Activated naive CD8-positive, alpha-beta T cell treated with anti-CD3 and anti-CD28 coated beads for 36 hours (primary cell): Measurements from ENCODE around the gene MKNK1. TPM values are rescaled to one million over a fixed set of nuclear protein-coding genes. Genes with fewer than 3 reads are reported as not detected.

Experiments
- DNase-seq: peaks from one replicate; pipeline ENCODE4 v3.0.0; 2021
- H3K27ac Mint-ChIP-seq: one replicate; pipeline ENCODE4 v1.8.0; 2022; ENCODE audit warnings: mild to moderate bottlenecking, moderate library complexity, mixed read lengths
- H3K27me3 Mint-ChIP-seq: one replicate; pipeline ENCODE4 v1.8.0; 2022; ENCODE audit warnings: mild to moderate bottlenecking, mixed read lengths
- H3K36me3 Mint-ChIP-seq: one replicate; pipeline ENCODE4 v1.8.0; 2021; ENCODE audit warnings: mild to moderate bottlenecking, mixed read lengths
- H3K4me1 Mint-ChIP-seq: one replicate; pipeline ENCODE4 v1.8.0; 2021; ENCODE audit warnings: mixed read lengths
- H3K4me3 Mint-ChIP-seq: one replicate; pipeline ENCODE4 v1.8.0; 2022; ENCODE audit warnings: mild to moderate bottlenecking, moderate library complexity, mixed read lengths
- H3K9me3 Mint-ChIP-seq: one replicate; pipeline ENCODE4 v1.8.0; 2022; ENCODE audit warnings: mixed read lengths
- total RNA-seq, 2 experiments: library from RNA; stranded (reverse); gene quantifications; one replicate each; pipeline ENCODE4 v1.2.3, GENCODE V29; 2021

The MKNK1 gene
- total RNA-seq, 2 experiments from 2014 or later, result 23.0 to 23.4 TPM

DNA sequence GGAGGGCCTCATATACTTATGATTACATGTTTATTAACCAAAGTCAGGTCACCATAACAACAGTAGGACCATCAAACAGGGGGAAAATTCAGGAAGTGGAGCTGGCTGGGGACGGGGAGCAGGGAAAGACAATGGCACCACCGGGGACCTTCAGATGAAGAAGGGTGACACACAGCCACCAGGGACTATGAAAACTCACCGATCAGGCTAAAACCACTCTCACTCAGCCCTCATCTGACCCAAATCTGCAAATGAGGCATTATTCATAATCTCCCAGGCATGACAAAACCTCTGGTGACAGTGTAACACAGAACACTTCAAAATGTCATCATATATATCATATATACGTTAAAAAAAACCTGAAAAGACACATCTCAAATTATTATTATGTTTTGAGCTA is 11.2 kb downstream of the MKNK1 start:
- Mint-ChIP-seq H3K27ac (no peak overlapping the region), H3K9me3 (peaks cover 3% of the 10 kb centered on the region), H3K27me3 (no peaks in the 10 kb centered on the region), H3K4me1 (peaks cover 11% of the 10 kb centered on the region), H3K4me3 (no peak overlapping the region), H3K36me3 (peaks cover 43% of the 10 kb centered on the region)
- no peak for DNase-seq

DNA sequence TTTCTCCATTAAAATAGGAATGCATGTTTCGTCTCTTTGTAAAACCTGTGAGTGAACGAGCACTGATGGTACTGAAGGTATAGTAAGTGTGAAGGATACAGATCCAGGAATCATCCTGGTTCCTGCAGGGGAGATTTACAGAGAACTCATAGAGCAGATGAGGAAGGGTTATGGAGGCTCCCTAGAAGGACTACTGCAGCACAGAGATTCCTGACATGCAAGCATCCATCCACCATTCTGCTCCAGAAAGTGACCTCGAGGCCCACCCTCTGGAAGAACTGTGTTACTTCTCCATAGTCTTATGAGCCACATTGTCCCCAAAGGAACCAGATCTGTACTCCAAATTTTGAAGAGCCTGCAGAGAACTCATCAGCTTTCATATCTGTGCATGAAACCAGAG is 14.5 kb downstream of the MKNK1 start:
- Mint-ChIP-seq H3K36me3 (peaks cover 39% of the 10 kb centered on the region), H3K4me3 (no peak overlapping the region), H3K27ac (no peak overlapping the region), H3K4me1 (no peaks in the 10 kb centered on the region), H3K27me3 (no peaks in the 10 kb centered on the region), H3K9me3 (peaks cover 3% of the 10 kb centered on the region)
- no peak for DNase-seq

DNA sequence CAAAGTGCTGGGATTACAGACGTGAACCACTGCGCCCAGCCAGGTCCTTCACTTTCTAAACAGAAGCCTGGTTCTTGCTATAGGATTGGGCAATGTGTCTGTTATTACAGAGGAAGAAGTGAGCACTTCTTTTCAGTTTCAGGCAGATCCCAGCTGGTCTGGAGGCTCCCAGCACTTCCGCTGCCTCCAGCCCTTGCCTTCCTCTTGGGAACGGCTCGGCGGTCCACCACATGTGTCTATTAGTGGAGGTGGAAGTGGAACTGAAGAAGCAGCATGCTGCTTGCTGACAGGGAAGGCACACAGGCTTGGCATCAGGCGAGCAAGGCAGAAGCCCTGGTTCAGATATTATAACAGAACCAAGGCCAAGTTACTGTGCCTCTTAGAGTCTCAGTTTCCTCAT is 17.0 kb downstream of the MKNK1 start:
- Mint-ChIP-seq H3K27me3 (no peaks in the 10 kb centered on the region), H3K27ac (no peak overlapping the region), H3K36me3 (peaks cover 36% of the 10 kb centered on the region), H3K9me3 (peaks cover 3% of the 10 kb centered on the region), H3K4me3 (no peak overlapping the region), H3K4me1 (peaks cover 5% of the 10 kb centered on the region)
- no peak for DNase-seq

DNA sequence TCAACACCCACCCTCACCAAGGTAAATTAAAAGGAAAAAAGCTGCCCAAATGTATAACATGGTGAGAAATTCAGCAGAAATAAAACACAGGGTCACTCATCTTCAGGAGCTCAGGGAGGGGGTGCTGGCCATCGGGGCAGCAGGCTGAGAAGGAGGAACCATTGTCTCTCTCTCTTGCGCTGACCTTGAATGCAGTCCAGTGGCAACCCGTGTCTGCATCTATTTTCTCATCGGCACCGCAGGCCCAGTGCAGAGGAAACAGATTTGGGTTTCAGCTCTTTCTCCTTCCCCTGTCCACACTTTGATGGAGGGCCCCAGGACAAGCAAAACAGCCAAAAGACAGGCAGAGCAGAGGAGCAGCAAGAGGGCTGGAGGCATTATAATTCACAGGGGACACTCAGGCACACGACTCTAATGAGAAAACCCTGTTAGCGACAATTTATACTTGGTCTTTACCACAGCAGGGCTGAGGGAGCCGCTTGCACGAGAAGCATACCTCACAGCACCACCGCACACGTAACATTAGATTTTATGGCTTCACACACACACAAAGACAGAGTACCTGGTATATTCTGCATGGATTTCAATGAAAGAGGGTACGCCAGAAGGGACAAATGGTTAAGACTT is 18.6 kb downstream of the MKNK1 start:
- H3K27ac Mint-ChIP-seq, result no peak overlapping the region
- DNase-seq, result no peak
- H3K9me3 Mint-ChIP-seq, result peaks cover 3% of the 10 kb centered on the region
- H3K36me3 Mint-ChIP-seq, result peaks cover 41% of the 10 kb centered on the region
- H3K4me3 Mint-ChIP-seq, result no peak overlapping the region
- peaks cover 18% of the 10 kb centered on the region for H3K4me1 Mint-ChIP-seq
- no peaks in the 10 kb centered on the region for H3K27me3 Mint-ChIP-seq

DNA sequence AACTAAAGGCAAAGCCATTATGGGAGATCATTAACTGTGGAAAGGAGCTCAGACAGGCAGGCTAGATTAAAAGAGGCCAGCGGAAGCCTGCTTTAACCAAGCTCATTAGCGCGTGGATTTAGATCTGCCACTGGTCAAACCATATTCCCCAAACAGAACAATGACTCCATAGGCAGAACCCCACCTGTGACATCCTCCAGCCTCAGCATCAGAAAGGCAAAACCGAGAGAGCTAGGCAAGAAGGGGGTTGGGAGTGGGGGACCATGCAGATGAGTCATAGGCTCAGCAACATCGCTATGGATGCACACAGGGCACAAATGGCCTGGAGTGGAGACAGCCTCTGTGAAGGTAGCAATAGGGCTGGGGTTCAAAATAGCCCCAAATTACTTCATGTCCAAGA is 20.6 kb downstream of the MKNK1 start:
- Mint-ChIP-seq H3K27me3 (no peaks in the 10 kb centered on the region), H3K36me3 (peaks cover 29% of the 10 kb centered on the region), H3K9me3 (no peaks in the 10 kb centered on the region), H3K4me3 (no peak overlapping the region), H3K4me1 (peaks cover 19% of the 10 kb centered on the region), H3K27ac (no peak overlapping the region)
- no peak for DNase-seq

DNA sequence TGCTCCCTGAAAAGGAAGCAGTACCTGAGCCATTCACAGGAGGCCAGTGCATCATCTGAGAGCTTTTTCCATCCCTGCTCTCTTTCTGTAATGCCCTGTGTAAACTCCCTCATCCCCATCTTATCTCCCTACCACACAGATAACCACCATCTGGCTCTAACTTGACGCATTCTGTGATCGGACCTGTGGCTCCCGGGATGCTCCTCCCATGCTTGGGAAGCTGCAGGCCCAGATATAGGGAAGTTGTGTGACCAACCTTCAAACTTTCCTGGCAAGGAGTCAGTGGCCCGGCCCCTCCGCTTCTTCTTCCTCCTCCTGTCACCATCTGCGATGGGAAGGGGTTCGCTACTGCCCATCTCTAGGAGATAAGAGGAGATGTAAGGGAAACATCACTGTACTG is 21.1 kb downstream of the MKNK1 start:
- Mint-ChIP-seq H3K4me3 (no peak overlapping the region), H3K4me1 (peaks cover 19% of the 10 kb centered on the region), H3K9me3 (no peaks in the 10 kb centered on the region), H3K27me3 (no peaks in the 10 kb centered on the region), H3K36me3 (peaks cover 29% of the 10 kb centered on the region), H3K27ac (no peak overlapping the region)
- no peak for DNase-seq

DNA sequence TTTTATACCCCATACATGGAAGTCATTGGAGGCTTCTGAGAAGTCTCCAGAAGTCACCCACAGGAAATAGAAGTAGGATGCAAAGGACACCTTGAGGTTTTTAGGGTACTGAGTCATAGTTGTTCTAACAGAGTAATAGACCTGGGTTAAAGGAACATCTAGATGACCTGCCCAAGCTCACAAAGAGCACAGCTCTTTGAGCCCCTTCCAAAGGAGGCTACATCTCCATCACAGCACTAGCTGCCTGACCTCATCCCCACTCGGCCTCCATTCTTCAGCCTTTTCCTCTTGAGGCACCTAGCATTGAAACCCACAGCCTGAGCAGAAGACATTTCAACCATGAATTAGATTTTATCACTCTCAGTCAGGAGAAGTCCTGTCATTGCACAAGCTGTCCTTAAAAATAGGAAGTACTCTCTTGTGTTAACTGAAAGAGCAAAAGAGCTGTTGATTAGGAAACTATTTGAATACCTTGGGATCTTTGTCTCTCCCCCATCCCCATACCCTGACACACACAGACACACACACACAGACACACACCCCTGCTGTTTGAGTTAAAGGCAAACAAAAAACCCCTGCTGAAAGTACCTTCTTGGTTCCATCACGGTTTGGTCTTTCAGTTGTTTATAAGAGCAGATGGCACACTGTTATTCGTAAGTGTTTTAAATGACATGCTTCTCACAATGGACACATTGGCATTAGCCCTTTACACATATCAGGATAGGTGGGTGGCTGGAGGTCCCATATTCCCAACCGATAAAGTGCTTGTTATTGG is 22.2 kb downstream of the MKNK1 start:
- H3K36me3 Mint-ChIP-seq, result peaks cover 27% of the 10 kb centered on the region
- peaks cover 19% of the 10 kb centered on the region for H3K4me1 Mint-ChIP-seq
- no peaks in the 10 kb centered on the region for H3K27me3 Mint-ChIP-seq

DNA sequence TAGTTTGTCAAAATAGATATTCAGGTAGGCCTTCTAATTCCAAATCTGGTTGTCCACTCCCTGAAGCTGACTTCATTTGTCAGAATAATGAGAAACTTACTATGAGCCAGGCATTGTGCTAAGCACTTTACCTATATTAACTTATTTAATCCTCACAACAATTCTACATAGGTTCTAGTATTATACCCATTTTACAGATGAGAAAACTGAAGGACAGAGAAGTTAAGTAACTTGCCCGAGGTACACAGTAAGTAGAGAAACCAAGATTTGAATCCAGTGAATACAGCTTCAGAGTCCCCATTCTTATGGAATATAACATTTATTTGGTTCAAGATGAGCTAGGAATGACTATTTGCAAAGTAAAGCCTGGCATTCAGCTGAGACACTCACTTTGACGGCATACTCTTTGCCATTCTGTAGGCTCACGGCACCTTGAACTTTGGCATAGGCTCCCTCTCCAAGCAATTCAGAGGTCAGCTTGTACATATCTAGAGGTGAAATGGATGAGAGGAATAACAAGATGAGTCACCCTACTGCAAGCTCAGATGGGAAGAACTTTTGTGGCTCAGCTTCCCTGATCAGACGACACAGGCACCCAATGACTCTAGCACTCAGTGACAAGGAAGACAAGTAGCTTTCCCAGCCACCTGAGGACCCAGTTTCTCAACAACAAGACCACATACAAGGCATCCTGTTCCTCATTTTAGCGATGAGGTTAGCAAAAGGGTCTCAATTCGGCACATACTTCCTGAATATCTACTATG is 23.7 kb downstream of the MKNK1 start:
- Mint-ChIP-seq H3K4me1 (peaks cover 19% of the 10 kb centered on the region), H3K4me3 (no peak overlapping the region), H3K27me3 (no peaks in the 10 kb centered on the region), H3K27ac (no peak overlapping the region), H3K36me3 (peaks cover 27% of the 10 kb centered on the region), H3K9me3 (no peaks in the 10 kb centered on the region)
- no peak for DNase-seq

More for the DNA sequence above, 22.2 kb downstream of the MKNK1 start:
- Mint-ChIP-seq H3K9me3 (no peaks in the 10 kb centered on the region), H3K4me3 (peak overlapping the region; percentile 54), H3K27ac (peak overlapping the region; percentile 85)
- DNase-seq, result no peak

DNA sequence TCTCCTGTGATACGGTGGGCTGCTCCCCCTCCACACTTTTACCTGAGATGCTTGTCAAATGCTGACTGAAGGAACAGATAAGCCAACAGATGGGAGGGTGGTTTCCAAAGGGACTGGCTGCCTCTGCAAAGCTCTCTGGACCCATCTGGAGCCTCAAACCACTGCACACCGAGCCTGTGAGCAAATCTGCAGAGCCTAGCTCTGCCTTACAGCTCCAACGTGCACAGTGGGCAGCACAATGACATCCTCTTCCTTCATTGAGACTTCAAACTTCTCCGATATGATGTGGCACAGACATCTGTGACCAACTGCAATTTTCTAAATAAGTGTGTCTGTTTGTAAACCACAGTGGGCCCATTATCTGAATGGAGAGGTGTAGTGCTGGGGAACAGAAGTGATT is 26.4 kb downstream of the MKNK1 start:
- peaks cover 19% of the 10 kb centered on the region for H3K4me1 Mint-ChIP-seq
- H3K36me3 Mint-ChIP-seq, result peaks cover 17% of the 10 kb centered on the region
- H3K27ac Mint-ChIP-seq, result no peak overlapping the region
- no peaks in the 10 kb centered on the region for H3K27me3 Mint-ChIP-seq
- no peaks in the 10 kb centered on the region for H3K9me3 Mint-ChIP-seq
- DNase-seq, result no peak
- no peak overlapping the region for H3K4me3 Mint-ChIP-seq

DNA sequence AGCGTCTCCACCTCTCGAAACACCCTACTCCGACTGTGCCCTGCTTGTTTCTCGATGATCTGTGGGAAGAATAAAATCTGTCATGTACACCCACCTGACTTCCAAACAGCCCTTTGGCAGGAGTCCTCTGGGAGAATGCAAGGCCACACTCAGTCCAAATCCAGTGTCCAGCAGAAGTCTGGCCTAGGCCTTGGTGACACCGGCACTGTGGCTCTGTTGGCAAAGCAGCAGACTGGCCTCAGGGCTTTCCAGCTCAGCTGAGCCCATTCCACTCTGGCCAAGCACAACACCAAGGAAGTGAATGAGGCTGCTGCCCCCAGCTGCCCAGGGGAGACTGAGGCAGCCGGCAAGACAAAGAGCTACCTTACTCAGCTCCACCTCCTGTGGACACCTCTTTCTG is 27.5 kb downstream of the MKNK1 start:
- Mint-ChIP-seq H3K27me3 (no peaks in the 10 kb centered on the region), H3K9me3 (no peaks in the 10 kb centered on the region), H3K4me3 (no peak overlapping the region), H3K36me3 (peaks cover 11% of the 10 kb centered on the region), H3K27ac (no peak overlapping the region), H3K4me1 (peaks cover 9% of the 10 kb centered on the region)
- no peak for DNase-seq

DNA sequence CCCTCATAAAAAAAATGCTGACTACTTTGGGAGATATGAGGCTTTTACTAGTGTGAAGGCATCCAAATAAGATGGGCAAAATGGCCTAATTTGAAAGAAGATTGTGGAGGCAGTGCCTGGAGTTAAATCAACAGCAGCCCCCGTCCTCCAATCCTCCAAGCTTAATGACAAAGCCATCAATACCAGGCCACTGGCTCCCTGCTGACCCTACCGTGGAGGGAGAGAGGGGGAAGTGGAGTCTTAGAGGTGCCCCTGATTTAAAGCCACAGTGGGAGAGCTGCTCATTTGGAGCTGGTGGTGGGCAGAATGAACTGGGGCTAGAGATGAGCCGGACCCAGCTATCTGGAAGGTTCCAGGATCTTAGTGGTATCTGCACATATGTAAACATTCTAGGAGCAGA is 28.3 kb downstream of the MKNK1 start:
- Mint-ChIP-seq H3K4me1 (peaks cover 4% of the 10 kb centered on the region), H3K4me3 (no peak overlapping the region), H3K36me3 (peaks cover 6% of the 10 kb centered on the region), H3K27me3 (no peaks in the 10 kb centered on the region), H3K9me3 (no peaks in the 10 kb centered on the region), H3K27ac (no peak overlapping the region)
- DNase-seq, result no peak

DNA sequence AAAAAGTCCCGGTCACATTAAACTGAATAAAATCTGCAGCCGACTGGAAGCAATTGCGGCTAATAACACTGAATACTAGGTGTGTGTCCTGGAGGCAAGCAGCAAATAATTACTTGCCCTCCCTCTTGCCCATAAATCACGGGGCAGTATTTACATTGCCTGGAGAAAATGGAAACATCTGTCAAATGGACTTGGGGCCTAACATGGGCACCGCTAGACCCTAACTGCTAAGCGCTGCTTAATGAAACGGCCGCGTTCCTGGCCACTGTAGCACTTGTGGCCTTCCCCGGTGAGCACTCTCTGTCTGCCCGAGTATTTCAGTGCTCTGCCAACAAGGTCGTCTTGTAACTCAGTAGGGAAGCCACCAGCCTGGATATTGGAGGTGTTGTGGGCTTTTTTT is 28.8 kb downstream of the MKNK1 start:
- peaks cover 1% of the 10 kb centered on the region for H3K36me3 Mint-ChIP-seq
- no peak overlapping the region for H3K4me3 Mint-ChIP-seq
- no peaks in the 10 kb centered on the region for H3K4me1 Mint-ChIP-seq
- H3K9me3 Mint-ChIP-seq, result no peaks in the 10 kb centered on the region
- no peaks in the 10 kb centered on the region for H3K27me3 Mint-ChIP-seq
- DNase-seq, result no peak
- no peak overlapping the region for H3K27ac Mint-ChIP-seq

DNA sequence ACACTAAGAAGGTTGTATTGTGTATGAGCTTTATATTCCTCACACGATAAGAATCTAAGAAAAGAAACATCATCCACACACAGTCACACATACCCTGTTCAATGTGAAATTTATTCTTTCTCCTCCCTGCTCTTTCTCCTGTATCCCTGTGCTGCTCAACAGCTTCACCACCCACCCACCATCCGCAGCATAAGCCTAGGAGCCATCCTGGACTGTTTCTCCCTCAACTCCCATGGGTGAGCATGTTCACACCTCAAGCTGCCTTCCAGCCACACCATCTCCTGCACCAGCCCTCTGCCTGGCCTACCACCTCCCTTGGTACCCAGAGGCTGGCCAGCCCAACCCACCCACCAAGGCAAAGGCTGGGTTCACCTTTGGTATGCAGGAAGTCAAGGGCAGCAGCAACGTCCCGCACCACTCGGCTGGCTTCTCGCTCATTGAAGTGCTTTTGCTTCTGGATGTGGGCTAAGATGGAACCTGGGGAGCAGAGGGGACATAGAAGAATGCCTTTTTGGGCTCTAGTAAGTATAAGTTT is 32.3 kb downstream of the MKNK1 start:
- Mint-ChIP-seq H3K36me3 (peaks cover 3% of the 10 kb centered on the region), H3K27ac (no peak overlapping the region), H3K4me1 (no peaks in the 10 kb centered on the region), H3K27me3 (no peaks in the 10 kb centered on the region), H3K4me3 (no peak overlapping the region), H3K9me3 (no peaks in the 10 kb centered on the region)
- DNase-seq, result no peak

DNA sequence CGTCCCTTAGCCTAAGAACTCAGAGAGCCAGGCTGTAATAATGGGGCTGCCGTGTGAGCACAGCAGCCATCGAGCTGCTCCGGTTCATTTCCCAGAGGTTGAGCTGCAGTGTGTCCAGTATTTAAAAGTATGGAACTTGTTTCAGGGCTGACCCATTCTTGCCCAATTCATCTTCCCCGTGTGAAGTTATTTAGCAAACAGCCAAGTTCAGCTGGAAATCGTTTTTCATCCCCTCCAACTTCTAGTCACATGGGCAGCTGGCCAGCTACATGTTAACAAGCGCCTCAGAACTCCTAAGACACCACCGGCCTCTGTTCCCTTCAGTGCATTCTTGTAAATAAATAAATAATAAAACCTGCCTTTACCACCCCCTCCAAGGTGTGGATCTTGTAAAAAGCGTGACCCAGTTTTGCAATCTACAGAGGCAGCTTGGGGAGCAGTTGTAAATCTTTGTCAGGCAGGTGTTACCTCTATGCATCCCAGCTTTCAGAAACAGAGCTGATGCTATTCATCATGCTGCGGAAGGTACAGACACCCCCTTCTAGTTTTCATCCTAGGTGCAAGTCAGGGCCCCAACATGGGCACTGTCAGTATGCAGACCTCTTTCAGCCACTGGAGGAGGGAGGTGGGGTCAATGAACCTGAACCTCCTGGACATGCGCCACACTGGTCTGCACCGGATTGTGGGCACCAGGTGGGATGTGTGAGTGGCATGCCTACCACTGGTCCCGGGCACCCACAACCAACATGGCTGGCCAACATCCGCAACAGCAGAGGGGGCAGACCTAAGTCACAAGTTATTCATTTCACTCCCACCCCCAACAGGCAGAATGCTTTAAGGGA is 34.0 kb downstream of the MKNK1 start:
- Mint-ChIP-seq H3K9me3 (no peaks in the 10 kb centered on the region), H3K27ac (no peak overlapping the region), H3K4me1 (no peaks in the 10 kb centered on the region), H3K27me3 (no peaks in the 10 kb centered on the region), H3K4me3 (no peak overlapping the region), H3K36me3 (peaks cover 5% of the 10 kb centered on the region)
- no peak for DNase-seq
